Lower leg skin (tissue), 4 donors: ENCODE measurements around the gene PKN2. TPM values are rescaled to one million over a fixed set of nuclear protein-coding genes. Genes with fewer than 3 reads are reported as not detected.

Experiments
- DNase-seq, 2 donors: peaks; one replicate each; pipeline ENCODE4 v3.0.0-alpha.2; 2019; ENCODE audit warnings: low spot score in 2 of 2
- H3K4me3 ChIP-seq: fragments of 200-600 bp; sonication (generic); 2 replicates; pipeline ENCODE4 v1.5.1; 2017; ENCODE audit warnings: mild to moderate bottlenecking, low read depth; ENCODE audit not compliant: poor library complexity, severe bottlenecking
- CTCF ChIP-seq, 3 donors: fragments of 450-650 bp; IDR thresholded peaks; one replicate each; pipeline ENCODE4 v1.5.1; 2016; ENCODE audit warnings: antibody characterized with exemption in 3 of 3, mild to moderate bottlenecking in 3 of 3, moderate library complexity in 2 of 3
- POLR2A ChIP-seq, 2 donors: fragments of 450-650 bp; IDR thresholded peaks; one replicate each; pipeline ENCODE4 v1.6.1; 2016 to 2017; ENCODE audit warnings: antibody characterized with exemption in 2 of 2, mild to moderate bottlenecking in 1 of 2, moderate library complexity in 1 of 2
- WGBS, 2 donors: methylation state at CpG; one replicate each; pipeline ENCODE4 v1.1.5; 2018; 5-methylcytosine and 5-hydroxymethylcytosine counted together
- intact Hi-C: fragments of 100-400 bp; cut with DNase I; formaldehyde crosslinking; loops from one replicate; pipeline ENCODE4 v1.15.0; 2023; ENCODE audit warnings: low total_unique reads
- total RNA-seq, 4 donors: library from RNA; depleted of rRNA; stranded (reverse); fragments of >200 nt; gene quantifications; one replicate each; pipeline ENCODE4 v1.1.0, GENCODE V29; 2016

Gene PKN2
- total RNA-seq, 4 donors from 2014 or later, result 25.1 to 34.6 (median 29.8) TPM

- intact Hi-C loops, result no loop called here
- TF ChIP-seq POLR2A (IDR thresholded peaks at IDR 0.05) (no peak), CTCF (IDR thresholded peaks at IDR 0.05) (no peak)
- WGBS, 2 donors, result 55 to 76% methylated on average over 2 of the region's 2 CpGs
- DNase-seq, result no peak
- no peak overlapping the region for H3K4me3 ChIP-seq
Observed at GRCh38 chr1:88661951-88662699, 21.9 kb upstream of the PKN2 start.

GRCh38 chr1:88662723-88663122 is 21.4 kb upstream of the PKN2 start:
- no peak overlapping the region for H3K4me3 ChIP-seq
- no peak for TF ChIP-seq POLR2A (IDR thresholded peaks at IDR 0.05)
- no peak for TF ChIP-seq CTCF (IDR thresholded peaks at IDR 0.05)
- DNase-seq, result no peak
- WGBS, 2 donors, result 80 to 94% methylated on average over 2 of the region's 2 CpGs
- intact Hi-C loops, result no loop called here

GRCh38 chr1:88668405-88668804 is 15.7 kb upstream of the PKN2 start:
- H3K4me3 ChIP-seq, result no peak overlapping the region
- 84 to 90% methylated on average over 3 of the region's 3 CpGs for WGBS, 2 donors
- intact Hi-C loops, result no loop called here
- DNase-seq, result no peak
- TF ChIP-seq POLR2A (IDR thresholded peaks at IDR 0.05) (no peak), CTCF (IDR thresholded peaks at IDR 0.05) (no peak)

- no peak for TF ChIP-seq CTCF (IDR thresholded peaks at IDR 0.05)
- no peak for TF ChIP-seq POLR2A (IDR thresholded peaks at IDR 0.05)
- intact Hi-C loops, result no loop called here
- no peak for DNase-seq
- WGBS, 2 donors, result 79 to 81% methylated on average over 3 of the region's 3 CpGs
- H3K4me3 ChIP-seq, result no peak overlapping the region
Observed at GRCh38 chr1:88670462-88670861, 13.6 kb upstream of the PKN2 start.

- no peak for DNase-seq
- TF ChIP-seq CTCF (IDR thresholded peaks at IDR 0.05), result no peak
- no peak for TF ChIP-seq POLR2A (IDR thresholded peaks at IDR 0.05)
- intact Hi-C loops, result no loop called here
- no peak overlapping the region for H3K4me3 ChIP-seq
Observed at GRCh38 chr1:88673446-88673845, 10.6 kb upstream of the PKN2 start.

- TF ChIP-seq CTCF (IDR thresholded peaks at IDR 0.05) (no peak), POLR2A (IDR thresholded peaks at IDR 0.05) (no peak)
Observed at GRCh38 chr1:88678405-88678804, 5.7 kb upstream of the PKN2 start.

More at GRCh38 chr1:88678405-88678804, 5.7 kb upstream of the PKN2 start:
- DNase-seq, result no peak
- H3K4me3 ChIP-seq, result no peak overlapping the region
- intact Hi-C loops, result no loop called here
- WGBS, 2 donors, result 69 to 75% methylated on average over 3 of the region's 3 CpGs
